Fibroblast of skin of right biceps (primary cell): Measurements from ENCODE around the gene TNNI2.
A peak's percentile ranks its signal among the peaks of the same experiment; 100 is the strongest.
"Not testable (repeated sequence)": the region's sequence is repeated elsewhere in the genome, so short reads cannot be mapped to it uniquely, and the experiment has no call there.

ENCODE experiments used
- DNase-seq: peaks from one replicate; pipeline ENCODE4 v3.0.0-alpha.2; 2013

Gene TNNI2

DNA sequence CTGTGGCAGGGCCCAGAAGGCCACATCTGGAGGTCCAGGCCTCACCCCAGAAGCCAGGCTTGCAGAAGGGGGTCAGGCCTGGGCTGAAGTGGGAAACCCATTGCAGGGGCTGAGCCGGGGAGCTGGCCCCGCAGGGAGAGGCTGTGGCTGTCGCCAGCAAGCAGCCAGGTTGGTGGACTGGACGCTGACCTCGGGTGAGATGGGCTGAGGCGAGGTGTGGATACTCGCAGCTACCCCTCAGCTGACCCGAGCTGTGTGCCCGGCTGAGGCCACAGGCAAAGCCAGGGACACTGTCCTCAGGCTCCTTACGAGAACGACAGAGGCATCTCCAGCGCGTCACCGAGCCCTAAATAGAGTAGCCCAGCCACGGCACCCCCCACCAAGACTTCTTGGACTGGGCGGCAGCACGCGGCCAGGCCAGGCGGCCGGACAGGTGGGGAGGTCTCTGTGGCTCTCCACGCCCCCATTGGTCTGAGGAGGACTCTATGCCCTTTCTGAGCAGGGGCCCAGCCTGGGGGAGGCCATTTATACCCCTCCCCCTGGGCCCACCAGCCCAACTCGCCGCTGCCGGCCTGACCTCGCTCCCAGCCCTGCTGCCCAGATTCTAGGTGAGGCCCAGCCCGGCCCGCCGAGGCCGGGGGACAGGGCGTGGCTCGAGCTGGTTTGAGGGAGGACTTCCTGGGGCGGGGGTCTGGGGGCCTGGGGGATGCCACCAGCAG, at the start of gene TNNI2:
TNNI2 (plus strand) TSS at position 556 of the 719 bp plus-strand sequence. CDS start 716 bp downstream, outside the sequence.
- no peak for DNase-seq

DNA sequence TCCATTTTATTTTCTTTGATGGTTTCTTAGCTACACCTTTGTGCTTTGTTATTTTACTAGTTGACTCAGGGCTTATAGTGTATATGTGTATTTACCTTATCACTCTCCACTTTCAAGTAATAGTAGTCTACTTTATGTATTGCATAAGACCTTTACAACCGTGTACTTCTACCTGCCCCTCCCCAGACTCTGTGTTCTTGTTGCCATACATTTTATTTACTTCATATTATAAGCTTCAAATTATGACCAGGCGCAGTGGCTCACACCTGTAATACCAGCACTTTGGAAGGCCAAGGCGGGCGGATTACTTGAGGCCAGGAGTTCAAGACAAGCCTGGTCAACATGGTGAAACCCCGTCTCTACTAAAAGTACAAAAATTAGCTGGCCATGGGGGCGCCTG, 46.9 kb upstream of the TNNI2 start:
- DNase-seq = no peak

DNA sequence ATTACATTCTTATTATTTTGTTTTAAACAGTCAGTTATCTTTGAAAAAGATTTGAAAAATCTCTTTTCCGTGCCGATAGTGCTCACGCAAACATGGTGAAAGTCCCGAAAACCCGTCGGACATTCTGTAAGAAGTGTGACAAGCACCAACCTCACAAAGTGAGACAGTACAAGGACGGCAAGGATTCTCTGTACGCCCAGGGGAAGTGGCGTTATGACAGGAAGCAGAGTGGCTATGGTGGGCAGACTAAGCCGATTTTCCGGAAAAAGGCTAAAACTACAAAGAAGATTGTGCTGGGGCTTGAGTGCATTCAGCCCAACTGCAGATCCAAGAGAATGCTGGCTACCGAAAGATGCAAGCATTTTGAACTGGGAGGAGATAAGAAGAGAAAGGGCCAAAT, 46.3 kb upstream of the TNNI2 start:
- DNase-seq = no peak

DNA sequence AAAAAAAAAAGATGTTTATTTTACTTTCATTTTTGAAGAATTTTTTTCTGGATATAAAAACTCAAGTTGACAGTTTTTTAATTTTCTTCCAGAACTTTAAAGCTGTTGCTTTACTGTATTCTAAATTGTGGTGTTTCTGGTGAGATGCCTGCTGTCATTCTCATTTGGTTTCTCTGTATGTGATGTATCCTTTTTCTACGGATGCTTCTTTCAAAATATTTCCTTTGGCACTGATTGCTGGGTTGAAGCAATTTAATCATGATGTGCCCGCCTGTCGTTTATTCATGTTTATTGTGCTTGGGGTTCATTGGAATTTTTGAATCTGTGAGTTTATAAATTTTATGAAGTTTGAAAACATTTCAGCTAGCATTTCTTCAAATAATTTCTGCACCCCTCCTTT, 45.7 kb upstream of the TNNI2 start:
- DNase-seq = no peak

DNA sequence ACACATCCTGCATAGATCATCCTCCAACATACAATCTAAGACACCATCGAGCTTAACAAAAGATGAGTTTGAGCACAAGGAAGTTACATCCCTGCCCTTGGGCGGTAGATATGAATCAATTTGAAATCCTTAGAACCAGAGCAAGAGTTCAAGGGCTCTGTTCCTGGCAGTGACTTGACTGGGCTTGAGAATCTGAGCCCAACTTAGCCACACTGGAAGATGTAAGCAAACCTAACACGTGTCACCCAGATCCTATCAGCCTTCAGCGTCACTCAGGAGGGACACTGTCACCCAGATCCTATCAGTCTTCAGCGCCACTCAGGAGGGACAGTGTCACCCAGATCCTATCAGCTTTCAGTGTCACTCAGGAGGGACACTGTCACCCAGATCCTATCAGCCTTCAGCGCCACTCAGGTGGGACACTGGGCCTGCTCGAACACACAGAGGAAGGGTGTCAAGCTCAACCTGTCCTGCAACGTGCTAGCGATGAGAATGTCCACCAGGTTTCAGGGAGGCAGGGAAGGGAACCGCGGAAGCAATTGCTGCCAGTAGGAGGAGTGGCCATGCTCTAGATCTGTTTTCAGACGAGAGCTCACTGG, 42.3 kb upstream of the TNNI2 start:
- DNase-seq = no peak

DNA sequence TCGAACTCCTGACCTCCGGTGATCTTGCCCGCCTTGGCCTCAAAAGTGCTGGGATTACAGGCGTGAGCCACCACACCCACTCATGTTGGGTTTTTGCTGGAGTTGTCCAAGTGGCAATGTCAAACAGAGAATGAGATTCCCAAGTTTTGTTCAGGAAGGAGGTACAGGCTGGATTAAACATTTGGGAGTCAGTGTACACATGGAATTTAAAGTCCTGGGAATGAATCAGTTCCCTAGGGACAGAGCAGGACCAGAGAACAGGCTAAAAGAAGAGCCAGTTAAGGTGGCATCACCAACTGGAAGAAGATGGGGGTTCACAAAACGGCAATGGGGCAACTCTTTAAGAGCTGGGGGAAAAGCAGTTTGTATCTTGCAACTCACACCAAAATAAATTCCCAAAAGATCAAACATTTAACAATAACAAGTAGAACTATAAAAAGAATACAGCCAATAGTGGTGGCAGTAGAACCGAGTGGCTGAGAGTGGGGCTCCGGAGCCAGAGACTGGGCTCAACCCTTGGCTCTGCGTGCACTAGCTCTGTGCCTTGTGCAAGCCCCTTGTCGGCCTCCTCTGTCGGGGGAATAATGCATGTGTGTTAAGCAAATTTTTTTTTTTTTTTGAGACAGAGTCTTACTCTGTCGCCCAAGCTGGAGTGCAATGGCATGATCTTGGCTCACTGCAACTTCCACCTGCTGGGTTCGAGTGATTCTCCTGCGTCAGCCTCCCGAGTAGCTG, 41.2 kb upstream of the TNNI2 start:
- DNase-seq = no peak

DNA sequence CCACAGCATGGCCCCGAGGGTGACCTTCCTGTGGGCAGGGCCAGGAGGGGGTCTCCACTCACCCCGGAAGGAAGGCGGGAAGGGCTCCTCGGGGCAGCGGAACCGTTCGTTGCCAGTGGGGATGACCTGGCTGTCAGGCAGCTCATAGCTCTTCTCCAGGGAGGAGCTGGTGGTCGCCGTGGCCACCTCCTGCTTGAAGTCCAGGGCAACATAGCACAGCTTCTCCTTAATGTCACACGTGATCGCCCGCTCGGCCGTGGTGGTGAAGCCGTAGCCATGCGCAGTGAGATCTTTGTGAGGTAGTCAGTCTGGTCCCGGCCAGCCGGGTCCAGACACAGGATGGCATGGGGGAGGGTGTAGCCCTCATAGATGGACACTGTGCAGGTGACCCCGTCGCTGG, 35.5 kb upstream of the TNNI2 start:
- no peak for DNase-seq

DNA sequence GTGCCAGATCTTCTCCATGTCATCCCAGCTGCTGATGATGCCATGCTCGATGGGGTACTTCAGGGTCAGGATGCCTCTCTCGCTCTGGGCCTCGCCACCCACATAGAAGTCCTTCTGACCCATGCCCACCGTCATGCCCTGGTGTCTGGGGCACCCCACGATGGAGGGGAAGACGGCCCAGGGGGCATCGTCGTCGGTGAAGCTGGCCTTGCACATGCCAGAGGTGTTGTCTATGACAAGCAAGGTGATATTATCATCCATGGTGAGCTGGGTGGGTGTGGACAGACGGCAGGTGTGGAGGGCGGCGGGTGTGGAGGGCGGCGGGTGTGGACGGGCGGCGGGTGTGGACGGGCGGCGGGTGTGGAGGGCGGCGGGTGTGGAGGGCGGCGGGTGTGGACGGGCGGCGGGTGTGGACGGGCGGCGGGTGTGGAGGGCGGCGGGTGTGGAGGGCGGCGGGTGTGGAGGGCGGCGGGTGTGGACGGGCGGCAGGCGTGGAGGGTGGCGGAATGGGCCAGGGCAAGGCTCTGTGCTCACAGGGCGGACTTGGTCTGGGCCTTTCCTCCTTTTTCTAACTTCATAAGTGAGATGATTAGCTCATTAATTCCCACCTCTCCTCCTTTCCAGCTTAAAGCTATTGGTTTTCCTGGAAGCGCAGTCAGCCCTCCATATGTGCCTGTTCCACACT, 34.8 kb upstream of the TNNI2 start:
- DNase-seq = not testable (repeated sequence)

DNA sequence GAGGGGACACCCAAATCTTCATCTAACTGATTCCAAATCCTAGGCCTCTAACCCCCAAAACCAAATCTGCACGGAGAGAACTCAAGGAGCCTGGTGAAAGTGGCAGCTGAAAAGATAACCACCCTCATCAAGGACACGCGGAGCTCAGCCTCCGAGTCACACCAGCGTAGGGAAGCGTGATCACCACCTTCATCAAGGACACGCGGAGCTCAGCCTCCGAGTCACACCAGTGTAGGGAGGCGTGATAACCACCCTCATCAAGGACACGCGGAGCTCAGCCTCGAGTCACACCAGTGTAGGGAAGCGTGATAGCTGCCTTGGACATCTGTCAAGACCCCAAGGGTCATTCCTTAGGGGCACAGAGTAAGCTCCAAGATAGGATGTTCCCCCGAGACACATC, 33.3 kb upstream of the TNNI2 start:
- DNase-seq = no peak

DNA sequence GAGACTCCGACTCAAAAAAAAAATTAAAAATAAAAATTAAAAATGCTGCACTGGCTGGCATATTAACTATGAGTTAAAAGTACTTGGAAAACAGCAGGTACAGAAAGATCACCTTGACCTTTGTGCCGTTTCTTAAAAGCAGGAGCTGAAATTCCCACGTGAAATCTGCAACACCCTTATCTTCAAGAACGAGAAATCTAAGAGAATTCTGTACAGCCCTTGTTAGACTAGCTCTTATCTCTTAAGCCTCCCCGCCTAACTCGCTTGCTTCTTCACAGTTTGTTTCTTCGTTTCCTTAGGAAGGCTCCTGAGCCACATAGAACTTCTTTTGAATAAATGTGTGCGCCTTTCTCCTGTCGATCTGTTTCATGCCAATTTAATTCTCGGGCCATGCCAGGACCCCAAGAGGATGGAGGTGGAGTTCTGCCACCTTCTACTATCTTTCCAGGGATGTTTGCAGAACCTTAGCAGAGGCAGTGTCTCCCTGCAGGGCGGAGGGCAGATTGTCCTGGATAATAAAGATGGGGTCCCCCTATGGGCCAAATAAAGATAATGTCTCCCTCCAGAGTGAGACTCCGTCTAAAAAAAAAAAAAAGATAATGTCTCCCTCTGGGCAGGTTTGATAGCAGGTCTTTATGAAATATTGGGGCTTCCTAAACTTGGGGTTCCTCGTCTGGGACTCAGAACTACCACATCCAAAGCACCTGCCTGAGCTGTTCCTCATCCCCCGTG, 31.4 kb upstream of the TNNI2 start:
- DNase-seq = no peak

DNA sequence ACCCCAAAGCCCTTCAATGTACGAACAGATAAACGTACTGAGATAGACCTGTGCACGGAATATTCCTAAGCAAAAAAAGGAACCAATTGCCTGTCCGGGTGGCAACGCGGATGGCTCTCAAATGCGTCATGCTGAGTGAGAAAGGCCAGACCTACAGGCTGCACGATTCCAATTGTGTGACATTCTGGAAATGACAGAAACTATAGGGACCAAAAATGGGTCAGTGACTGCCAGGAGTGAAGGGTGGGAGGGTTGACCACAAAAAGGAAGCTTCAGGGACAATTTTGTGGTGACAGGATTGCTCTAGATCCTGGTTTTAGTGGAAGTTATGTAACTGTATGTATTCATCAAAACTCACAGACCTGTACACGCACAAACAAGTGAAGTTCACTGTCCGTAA, 28.0 kb upstream of the TNNI2 start:
- no peak for DNase-seq

DNA sequence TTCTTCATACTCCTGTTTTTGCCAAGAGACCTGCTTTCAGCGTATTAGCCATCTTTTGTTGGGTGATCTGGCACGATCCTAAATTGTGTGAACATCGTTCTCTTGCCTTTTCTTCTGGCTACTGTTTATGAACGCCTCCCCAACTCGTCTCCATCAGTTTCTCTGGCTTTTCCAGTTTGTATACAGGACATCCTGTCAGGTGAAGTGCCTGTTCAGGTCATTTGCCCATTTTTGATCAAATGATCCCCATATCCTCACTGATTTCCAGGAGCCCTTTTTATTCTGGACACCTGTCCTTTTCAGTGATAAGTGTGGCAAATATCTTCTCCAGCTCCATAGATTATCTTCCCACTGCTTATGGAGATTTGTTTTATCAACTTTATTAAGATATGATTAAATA, 26.5 kb upstream of the TNNI2 start:
- DNase-seq = no peak

DNA sequence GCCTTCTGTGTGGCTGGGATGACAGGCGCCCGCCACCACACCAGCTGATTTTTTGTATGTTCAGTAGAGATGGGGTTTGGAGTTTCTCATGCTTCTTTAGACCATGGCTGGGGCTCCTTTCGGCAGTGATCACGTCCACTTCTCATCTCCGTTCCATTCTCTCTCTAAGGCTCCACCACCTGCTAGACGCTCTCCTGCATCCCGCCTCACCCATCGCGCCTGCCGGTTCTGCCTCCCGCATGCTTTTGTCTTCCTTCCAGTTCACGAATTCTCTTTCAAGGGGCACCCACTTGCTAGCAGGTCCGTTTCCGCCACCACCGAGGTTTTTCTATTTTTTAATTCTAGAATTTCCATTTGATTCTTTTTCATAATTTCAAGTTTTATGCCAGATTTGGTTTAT, 26.0 kb upstream of the TNNI2 start:
- no peak for DNase-seq

DNA sequence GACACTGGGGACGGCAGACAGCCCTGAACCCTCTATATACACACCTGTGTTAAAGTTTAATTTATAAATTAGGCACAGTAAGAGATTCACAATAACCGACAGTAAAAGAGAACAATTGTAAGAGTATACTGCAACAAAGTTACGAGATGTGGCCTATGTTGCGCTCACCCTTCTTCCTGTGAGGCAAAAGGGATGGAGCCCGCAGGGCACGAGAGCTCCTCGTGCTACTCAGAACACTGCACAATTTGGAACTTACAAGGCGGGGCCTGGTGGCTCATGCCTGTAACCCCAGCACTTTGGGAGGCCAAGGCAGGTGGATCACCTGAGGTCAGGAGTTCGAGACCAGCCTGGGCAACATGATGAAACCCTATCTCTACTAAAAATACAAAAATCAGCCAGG, 25.4 kb upstream of the TNNI2 start:
- DNase-seq = not testable (repeated sequence)

DNA sequence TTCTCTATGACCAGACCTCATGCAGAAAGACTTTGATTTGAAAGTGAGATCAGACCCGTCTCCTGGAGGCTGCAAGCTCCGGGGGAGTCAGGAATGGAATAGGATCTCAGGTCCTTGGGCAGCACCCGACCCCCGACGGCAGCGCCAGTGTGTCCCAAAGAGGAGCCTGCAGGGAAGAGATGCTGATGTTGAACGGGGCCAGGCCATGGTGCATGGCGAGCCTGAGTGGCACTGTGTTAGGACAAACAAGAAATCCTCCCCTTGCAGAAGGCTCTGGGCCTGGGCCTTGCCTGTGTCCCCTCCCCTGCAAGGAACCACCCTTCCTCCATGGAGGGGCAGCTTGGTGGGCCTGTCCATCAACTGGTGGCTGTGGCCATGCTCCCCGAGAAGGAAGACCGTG, 24.1 kb upstream of the TNNI2 start:
- no peak for DNase-seq

DNA sequence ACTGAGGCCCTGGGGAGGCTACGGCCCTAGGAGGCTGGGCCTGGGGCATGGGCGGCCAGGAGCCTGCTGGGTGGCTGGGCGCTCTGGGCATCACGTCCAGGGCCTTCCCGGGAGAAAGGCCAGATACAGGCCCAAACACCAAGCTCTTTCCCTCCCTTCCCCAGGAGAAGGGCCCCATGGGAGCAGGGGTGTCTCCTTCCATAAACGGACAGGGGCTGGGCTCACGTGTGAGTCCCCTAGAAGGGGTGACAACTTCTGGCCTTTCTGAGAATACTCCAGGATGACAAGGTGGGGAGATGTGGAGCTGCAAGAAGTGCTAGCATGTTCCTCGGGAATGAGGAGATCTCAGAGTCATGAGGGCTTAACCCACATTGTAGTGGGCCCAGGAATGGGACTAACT, 23.5 kb upstream of the TNNI2 start:
- no peak for DNase-seq

DNA sequence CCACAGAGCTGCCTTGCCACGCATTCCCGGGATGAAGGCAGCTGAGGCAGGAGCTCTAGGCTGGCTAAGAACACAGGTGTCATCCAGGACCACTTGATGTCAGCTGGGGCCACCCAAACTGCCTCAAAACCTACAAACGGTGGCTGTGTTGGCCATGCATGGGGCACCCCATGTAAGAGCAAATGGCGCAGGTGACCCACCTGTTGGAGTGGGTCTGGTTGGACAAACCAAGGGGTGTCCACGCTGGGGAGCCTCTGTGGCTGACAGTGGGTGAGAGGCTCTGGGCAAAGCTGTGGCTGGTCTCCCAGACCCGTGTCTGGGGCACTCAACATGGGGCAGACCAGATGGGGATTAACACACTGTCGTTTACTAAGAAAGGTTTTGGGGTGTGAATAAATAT, 23.0 kb upstream of the TNNI2 start:
- no peak for DNase-seq

DNA sequence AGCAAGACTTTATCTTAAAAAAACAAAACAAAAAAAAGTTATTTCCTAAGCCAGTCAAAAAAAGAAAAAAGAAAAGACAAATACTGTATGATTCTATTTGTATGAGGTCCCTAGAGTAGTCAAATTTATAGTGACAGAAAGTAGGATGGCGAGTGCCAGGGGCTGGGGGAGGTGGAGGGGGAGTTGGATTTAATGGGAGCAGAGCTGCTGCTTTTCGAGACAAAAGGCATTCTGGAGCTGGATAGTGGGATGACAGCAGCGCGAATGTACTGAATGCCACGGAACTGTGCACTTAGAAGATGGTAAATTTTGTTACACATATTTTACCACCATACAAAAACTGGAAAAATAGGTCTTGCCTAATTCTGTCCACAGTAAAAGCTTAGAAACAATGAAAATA, 21.8 kb upstream of the TNNI2 start:
- DNase-seq = no peak

DNA sequence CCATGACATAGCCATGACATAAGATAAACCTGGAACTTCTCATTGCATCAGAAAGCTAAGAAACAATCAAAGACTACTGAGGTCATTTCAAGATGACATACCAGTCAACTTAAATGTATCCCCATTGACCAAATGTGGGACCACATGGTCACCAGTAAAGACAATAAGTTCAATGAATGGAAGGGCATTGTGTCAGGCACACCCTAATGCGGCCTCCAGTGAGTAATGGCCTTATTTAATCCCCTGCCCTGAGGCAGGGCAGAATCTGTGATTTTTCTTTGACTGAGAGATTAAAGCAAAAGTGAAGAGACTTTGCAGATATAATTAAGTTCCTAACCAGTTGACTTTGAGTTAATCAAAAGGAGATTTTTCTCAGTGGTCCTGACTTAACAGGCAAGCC, 21.3 kb upstream of the TNNI2 start:
- DNase-seq = no peak

DNA sequence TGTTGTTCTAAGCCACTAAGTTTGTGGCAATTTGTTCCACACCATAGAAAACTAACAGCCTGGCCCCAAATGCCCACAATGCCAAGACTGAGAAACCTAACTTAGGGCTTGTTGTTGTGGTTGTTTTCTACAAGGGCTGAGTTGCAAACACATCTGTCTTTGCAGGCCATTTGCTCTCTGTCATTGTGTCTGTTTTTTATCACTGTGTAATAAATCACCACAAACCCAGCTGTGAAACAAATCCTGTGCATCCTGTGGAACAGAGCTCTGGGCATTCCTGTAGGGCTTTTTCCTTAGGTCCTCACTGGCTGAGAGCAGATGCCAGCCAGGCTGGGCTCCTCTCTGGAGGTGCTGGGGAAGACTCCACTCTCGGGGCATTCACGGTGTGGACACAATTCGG, 19.7 kb upstream of the TNNI2 start:
- no peak for DNase-seq

DNA sequence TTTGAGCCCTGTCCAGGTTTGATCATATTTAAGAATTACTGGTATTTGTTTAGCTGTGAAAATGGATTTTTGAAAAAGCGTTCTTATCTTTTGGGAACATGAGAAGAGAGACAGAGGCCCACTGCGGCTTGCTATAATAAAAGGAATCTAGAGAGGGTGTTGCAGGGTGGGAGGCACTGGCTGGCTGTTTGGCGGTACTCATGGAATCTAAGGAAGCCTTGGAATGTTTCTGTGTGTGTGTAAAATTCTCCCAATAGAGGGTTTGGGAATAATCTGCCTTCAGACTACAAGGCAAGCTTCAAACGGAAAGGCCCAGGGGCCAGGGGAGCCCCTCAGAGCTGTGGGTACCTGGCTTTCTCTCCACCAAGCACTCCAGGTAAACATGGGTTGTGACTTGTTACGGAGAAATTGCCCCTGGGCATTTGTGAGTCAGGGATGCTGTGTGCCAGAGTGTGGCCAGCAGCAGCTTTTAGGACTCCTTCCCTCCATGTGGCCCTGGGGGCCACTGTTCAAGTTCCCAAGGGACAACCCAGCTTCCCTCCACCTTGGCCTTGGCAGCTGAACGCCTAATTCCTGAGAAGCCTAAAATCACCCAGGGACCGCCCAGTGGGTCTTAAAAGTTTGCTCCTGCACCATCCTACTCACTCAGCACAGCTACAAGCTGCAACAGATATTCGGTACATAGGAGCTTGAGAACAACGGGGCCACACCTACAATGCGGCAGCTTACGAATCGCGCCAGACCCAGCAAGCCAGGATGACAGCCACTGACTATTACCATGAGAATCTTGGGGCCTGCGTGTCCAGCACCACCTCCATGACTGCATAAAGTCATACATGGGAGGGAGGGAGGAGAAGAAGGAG, 18.1 kb upstream of the TNNI2 start:
- DNase-seq = peak; percentile 47

DNA sequence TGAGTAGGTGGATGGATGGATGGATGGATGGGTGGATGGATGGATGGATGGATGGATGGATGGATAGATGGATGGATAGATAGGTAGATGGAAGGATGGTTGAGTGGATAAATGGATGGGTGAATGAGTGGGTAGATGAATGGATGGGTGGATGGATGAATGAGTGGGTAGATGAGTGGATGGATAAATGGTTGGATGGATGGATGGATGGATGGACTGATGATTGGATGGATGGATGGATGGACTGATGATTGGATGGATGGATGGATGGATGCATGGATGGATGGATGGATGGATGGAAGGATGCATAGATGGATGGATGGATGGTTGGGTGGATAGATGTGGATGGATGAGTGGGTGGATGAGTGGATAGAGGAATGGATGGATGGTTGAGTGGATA, 17.2 kb upstream of the TNNI2 start:
- no peak for DNase-seq
